ENCODE measurements around the gene HTRA1. TPM values are rescaled to one million over a fixed set of nuclear protein-coding genes. Genes with fewer than 3 reads are reported as not detected.

HTRA1 gene
- total and polyA plus RNA-seq, 2 of the 4 experiments (the other 2 are of a cell fraction), result 28.5 to 108 TPM

DNA sequence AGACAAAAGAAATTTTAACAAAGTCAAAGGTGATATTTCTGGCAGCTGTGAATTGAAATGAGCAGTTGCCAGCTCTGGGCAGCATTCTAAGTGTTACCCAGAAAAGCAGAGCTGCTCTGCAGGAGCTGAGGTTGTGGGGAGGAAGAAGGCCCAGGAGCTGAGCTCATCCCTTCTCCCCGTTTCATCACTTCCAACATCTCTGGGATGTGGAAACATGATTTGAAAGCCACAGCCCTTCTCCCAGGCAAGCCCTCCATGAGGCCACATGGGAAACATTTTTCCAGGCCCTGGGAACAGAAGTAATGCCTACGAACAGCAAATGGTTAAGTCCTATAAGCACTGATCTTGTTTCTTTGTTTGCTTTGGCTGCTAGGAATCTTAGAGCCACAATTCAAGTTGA is 88.3 kb downstream of the HTRA1 start:
- POLR2A ChIA-PET (ENCODE audit: unreplicated experiment), result no interaction called here
- Histone ChIP-seq H2BK15ac (ENCODE audit: low read depth, low read length) (no peak overlapping the region), H3K9ac (ENCODE audit: low read depth, low read length) (no peak overlapping the region), H2AK5ac (ENCODE audit: low read depth, low read length) (no peak overlapping the region), H2BK120ac (ENCODE audit: low read depth, low read length) (no peak overlapping the region), H3K56ac (ENCODE audit: extremely low read depth, insufficient read depth, low read length) (no peak overlapping the region), H2BK20ac (ENCODE audit: low read depth, low read length) (no peak overlapping the region), H2AK9ac (replicated peaks; ENCODE audit: low read depth, low read length, poor library complexity) (no peak overlapping the region), H3K4me1 (ENCODE audit: control insufficient read depth, insufficient read depth, low read length) (no peaks in the 10 kb centered on the region), H3K36me3 (ENCODE audit: control insufficient read depth, insufficient read depth, low read length) (no peaks in the 10 kb centered on the region), H3K79me1 (ENCODE audit: low read depth in 1 of 2, low read length in 2 of 2) (no peaks in the 10 kb centered on the region), H3K14ac (replicated peaks; ENCODE audit: low read depth, low read length) (no peak overlapping the region), H4K20me1 (ENCODE audit: insufficient read depth, low read length) (no peaks in the 10 kb centered on the region), H2AFZ (replicated peaks; ENCODE audit: low read length, poor library complexity) (no peak overlapping the region), H4K91ac (ENCODE audit: insufficient read depth, low read depth, low read length) (no peak overlapping the region), H3K18ac (ENCODE audit: low read depth, low read length) (no peak overlapping the region), H3K4ac (ENCODE audit: low read depth, low read length) (no peak overlapping the region), H3K23ac (ENCODE audit: low read depth, low read length) (no peak overlapping the region), H3K4me2 (ENCODE audit: low read depth, low read length) (no peak overlapping the region), H3K4me3 (ENCODE audit: insufficient read depth, low read depth, low read length) (no peak overlapping the region), H3K9me1 (ENCODE audit: insufficient read depth, low read length) (no peaks in the 10 kb centered on the region), H3K9me3 (ENCODE audit: control insufficient read depth, insufficient read depth, low read length) (no peaks in the 10 kb centered on the region), H3K27ac (ENCODE audit: insufficient read depth, low read length) (no peak overlapping the region), H4K5ac (ENCODE audit: low read depth, low read length) (no peak overlapping the region), H4K8ac (ENCODE audit: low read depth in 2 of 2, low read length in 2 of 2) (no peak overlapping the region), H3K27me3 (ENCODE audit: control insufficient read depth, insufficient read depth, low read length) (no peaks in the 10 kb centered on the region), H2BK5ac (ENCODE audit: low read depth, low read length, poor library complexity, severe bottlenecking) (no peak overlapping the region)
- intact Hi-C loops (cut with micrococcal nuclease) (loop anchor here (5.0 kb wide), 1 partner anchor 87 kb away; the partner anchor contains the start of gene HTRA1), in situ Hi-C loops (cut with MboI; ENCODE audit: low sequenced_read_pairs) (no loop called here), dilution Hi-C loops (cut with HindIII; ENCODE audit: low sequenced_read_pairs, unreplicated experiment) (no loop called here)
- TF ChIP-seq, protein P1, sequence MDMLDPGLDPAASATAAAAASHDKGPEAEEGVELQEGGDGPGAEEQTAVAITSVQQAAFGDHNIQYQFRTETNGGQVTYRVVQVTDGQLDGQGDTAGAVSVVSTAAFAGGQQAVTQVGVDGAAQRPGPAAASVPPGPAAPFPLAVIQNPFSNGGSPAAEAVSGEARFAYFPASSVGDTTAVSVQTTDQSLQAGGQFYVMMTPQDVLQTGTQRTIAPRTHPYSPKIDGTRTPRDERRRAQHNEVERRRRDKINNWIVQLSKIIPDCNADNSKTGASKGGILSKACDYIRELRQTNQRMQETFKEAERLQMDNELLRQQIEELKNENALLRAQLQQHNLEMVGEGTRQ (IDR thresholded peaks at IDR 0.05; ENCODE audit: low read depth, low read length), result no peak
- TF ChIP-seq POLR2A (IDR thresholded peaks at IDR 0.05; ENCODE audit: low read depth, low read length), result no peak
- TF ChIP-seq SMC3 (IDR thresholded peaks at IDR 0.05; ENCODE audit: low read depth, low read length), result no peak
- TF ChIP-seq RFX5 (IDR thresholded peaks at IDR 0.05; ENCODE audit: low read depth, low read length), result no peak
- TF ChIP-seq MAFK (IDR thresholded peaks at IDR 0.05; ENCODE audit: low read depth, low read length), result no peak
- TF ChIP-seq MAZ (IDR thresholded peaks at IDR 0.05; ENCODE audit: borderline replicate concordance, low read depth, low read length), result no peak
- TF ChIP-seq, protein P2, sequence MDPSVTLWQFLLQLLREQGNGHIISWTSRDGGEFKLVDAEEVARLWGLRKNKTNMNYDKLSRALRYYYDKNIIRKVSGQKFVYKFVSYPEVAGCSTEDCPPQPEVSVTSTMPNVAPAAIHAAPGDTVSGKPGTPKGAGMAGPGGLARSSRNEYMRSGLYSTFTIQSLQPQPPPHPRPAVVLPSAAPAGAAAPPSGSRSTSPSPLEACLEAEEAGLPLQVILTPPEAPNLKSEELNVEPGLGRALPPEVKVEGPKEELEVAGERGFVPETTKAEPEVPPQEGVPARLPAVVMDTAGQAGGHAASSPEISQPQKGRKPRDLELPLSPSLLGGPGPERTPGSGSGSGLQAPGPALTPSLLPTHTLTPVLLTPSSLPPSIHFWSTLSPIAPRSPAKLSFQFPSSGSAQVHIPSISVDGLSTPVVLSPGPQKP (IDR thresholded peaks at IDR 0.05; ENCODE audit: borderline replicate concordance, low read depth, low read length), result no peak
- TF ChIP-seq, protein P3, sequence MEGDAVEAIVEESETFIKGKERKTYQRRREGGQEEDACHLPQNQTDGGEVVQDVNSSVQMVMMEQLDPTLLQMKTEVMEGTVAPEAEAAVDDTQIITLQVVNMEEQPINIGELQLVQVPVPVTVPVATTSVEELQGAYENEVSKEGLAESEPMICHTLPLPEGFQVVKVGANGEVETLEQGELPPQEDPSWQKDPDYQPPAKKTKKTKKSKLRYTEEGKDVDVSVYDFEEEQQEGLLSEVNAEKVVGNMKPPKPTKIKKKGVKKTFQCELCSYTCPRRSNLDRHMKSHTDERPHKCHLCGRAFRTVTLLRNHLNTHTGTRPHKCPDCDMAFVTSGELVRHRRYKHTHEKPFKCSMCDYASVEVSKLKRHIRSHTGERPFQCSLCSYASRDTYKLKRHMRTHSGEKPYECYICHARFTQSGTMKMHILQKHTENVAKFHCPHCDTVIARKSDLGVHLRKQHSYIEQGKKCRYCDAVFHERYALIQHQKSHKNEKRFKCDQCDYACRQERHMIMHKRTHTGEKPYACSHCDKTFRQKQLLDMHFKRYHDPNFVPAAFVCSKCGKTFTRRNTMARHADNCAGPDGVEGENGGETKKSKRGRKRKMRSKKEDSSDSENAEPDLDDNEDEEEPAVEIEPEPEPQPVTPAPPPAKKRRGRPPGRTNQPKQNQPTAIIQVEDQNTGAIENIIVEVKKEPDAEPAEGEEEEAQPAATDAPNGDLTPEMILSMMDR (conservative IDR thresholded peaks at IDR 0.05; ENCODE audit: low read depth, low read length), result no peak
- TF ChIP-seq RAD21 (IDR thresholded peaks at IDR 0.05; ENCODE audit: low read length), result no peak
- TF ChIP-seq MXI1 (IDR thresholded peaks at IDR 0.05; ENCODE audit: borderline replicate concordance, low read depth, low read length), result no peak
- TF ChIP-seq NFE2L2 (IDR thresholded peaks at IDR 0.05; ENCODE audit: low read depth, low read length), result no peak
- whole genome bisulfite sequencing, 2 experiments (ENCODE audit: extremely low coverage in 2 of 2, insufficient read length in 1 of 2), result no CpG with 5 or more reads among the region's 2 CpGs
- DNase-seq (no peak), ATAC-seq (ENCODE audit: low read depth) (no peak)
- no TSS peak for BruUV-seq (replicated peaks)
- CTCF ChIA-PET, result no interaction called here

Measured in IMR-90 (cell line).